ENCODE results near the gene COL9A2.

Gene COL9A2

GRCh38 chr1:40256401-40257084 is 60.5 kb downstream of the COL9A2 start:
- FAIRE-seq = no peak

DNA sequence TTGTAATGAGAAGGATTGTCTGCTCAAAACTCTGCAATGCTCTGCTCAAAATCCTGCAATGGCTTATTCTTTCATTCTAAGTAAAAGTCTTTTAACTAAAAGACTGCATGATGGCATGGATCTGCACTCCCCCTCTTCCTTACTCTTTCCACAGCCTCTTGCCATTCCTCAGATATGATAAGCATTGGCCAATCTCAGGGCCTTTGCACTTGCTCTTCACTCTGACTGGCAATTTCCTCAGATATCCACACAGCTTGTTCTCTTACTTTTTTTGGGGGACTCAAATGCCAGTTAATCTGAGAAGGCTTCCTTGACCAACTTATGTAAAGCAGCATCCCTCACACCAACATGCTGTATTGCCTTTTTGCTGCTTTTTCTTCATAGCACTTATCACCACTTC is 61.9 kb downstream of the COL9A2 start:
- FAIRE-seq = no peak

DNA sequence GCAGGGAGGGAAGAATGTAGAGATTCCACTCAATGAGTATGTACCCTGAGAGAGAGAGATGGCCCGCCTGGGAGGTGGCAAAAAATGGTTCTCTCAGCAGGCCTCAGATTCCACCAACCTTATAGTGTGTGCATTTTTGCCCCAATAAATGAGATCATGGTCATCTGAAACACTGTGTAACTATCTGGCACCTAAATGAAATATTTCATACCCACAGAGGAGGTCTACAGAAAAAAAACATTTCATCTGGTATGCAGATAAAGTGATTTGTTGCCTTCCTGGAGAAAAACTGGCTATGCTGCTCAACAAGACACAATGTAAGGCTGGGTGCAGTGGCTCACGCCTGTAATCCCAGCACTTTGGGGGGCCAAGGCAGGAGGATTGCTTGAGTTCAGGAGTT is 64.5 kb downstream of the COL9A2 start:
- FAIRE-seq = no peak

DNA sequence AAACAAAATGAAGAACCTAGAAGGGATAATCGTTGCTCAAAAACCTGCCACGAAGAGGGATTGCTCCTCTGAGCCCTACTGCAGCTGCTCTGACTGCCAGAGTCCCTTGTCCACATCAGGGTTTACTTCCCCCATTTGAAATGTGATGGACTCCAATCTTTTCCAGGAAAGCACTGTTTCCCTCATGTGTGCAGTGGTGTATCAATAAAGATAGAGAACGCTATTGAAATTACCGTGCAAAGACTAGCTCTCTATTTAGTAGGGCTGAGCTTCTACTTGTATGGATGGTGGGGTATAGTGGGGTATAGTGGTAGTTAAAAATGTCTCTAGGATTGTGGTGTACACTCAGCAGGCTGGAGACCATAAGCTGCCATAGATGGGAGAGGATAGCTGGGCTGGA is 65.6 kb downstream of the COL9A2 start:
- FAIRE-seq = no peak
